ENCODE results near the gene PHF21B. TPM values are rescaled to one million over a fixed set of nuclear protein-coding genes. Genes with fewer than 3 reads are reported as not detected.
"Not testable (repeated sequence)": the region's sequence is repeated elsewhere in the genome, so short reads cannot be mapped to it uniquely, and the experiment has no call there.

Gene PHF21B
- total RNA-seq, 4 donors from 2014 or later, result 0.17 to 0.62 TPM; not detected in 2

DNA sequence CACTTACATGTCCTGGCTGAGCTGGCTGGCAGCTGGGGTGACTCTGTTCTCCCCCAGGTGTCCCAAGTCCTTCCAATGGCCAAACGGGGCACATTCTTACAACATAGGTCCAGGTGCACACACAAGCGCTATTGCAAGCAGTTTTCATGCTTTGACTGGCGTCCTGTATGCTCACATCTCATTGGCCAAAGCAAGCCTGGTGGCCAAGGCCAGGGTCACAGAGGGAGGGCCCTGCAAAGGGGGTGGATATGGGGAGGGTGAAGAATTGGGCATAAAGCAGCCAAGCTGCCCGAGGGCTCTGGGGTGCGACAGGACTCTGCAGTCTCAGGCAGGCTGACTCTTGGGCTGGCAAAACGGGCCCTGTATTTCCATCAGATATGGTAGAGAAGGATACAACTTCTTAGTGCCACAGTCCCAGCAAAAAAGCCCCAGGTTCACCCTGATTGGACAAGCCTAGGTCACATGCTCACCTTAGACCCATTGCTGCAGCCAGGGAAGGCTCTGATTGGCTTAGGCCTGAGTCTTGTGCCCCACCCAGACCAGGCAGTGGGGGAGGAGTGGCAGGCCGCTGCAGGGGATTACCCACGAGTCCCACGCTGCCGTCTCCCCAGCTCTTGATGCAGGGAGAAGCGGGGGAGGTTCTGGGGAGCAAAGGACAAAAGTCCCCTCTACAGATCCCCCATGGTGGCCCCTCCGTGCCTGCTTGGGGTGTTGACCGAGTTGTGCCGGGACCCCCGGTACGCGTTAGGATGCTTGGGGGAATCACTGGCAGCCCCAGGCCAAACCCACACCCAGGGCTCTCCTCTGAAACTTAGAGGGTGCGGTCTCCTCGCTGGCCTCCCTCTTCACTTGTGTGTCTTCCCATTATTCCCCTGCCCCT is 146.6 kb downstream of the PHF21B start:
- WGBS, 2 donors, result 84 to 90% methylated on average over 15 to 19 of the region's 19 CpGs
- DNase-seq (ENCODE audit: low spot score in 2 of 2), result no peak
- no peak overlapping the region for H3K4me3 ChIP-seq (ENCODE audit: low read depth, poor library complexity, severe bottlenecking)
- intact Hi-C loops (cut with DNase I; ENCODE audit: low total_unique reads), result no loop called here
- TF ChIP-seq, protein P1, sequence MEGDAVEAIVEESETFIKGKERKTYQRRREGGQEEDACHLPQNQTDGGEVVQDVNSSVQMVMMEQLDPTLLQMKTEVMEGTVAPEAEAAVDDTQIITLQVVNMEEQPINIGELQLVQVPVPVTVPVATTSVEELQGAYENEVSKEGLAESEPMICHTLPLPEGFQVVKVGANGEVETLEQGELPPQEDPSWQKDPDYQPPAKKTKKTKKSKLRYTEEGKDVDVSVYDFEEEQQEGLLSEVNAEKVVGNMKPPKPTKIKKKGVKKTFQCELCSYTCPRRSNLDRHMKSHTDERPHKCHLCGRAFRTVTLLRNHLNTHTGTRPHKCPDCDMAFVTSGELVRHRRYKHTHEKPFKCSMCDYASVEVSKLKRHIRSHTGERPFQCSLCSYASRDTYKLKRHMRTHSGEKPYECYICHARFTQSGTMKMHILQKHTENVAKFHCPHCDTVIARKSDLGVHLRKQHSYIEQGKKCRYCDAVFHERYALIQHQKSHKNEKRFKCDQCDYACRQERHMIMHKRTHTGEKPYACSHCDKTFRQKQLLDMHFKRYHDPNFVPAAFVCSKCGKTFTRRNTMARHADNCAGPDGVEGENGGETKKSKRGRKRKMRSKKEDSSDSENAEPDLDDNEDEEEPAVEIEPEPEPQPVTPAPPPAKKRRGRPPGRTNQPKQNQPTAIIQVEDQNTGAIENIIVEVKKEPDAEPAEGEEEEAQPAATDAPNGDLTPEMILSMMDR (IDR thresholded peaks at IDR 0.05), result no peak
- TF ChIP-seq POLR2A (IDR thresholded peaks at IDR 0.05), result no peak

DNA sequence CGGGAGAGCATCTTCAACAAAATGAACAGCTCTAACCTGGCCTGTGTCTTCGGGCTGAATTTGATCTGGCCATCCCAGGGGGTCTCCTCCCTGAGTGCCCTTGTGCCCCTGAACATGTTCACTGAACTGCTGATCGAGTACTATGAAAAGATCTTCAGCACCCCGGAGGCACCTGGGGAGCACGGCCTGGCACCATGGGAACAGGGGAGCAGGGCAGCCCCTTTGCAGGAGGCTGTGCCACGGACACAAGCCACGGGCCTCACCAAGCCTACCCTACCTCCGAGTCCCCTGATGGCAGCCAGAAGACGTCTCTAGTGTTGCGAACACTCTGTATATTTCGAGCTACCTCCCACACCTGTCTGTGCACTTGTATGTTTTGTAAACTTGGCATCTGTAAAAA is 147.5 kb downstream of the PHF21B start:
- no peak for DNase-seq (ENCODE audit: low spot score in 2 of 2)
- TF ChIP-seq POLR2A (IDR thresholded peaks at IDR 0.05), result no peak
- TF ChIP-seq, protein P1 (IDR thresholded peaks at IDR 0.05), result no peak
- WGBS, 2 donors, result 88 to 90% methylated on average over 9 to 11 of the region's 11 CpGs
- intact Hi-C loops (cut with DNase I; ENCODE audit: low total_unique reads), result no loop called here
- no peak overlapping the region for H3K4me3 ChIP-seq (ENCODE audit: low read depth, poor library complexity, severe bottlenecking)

DNA sequence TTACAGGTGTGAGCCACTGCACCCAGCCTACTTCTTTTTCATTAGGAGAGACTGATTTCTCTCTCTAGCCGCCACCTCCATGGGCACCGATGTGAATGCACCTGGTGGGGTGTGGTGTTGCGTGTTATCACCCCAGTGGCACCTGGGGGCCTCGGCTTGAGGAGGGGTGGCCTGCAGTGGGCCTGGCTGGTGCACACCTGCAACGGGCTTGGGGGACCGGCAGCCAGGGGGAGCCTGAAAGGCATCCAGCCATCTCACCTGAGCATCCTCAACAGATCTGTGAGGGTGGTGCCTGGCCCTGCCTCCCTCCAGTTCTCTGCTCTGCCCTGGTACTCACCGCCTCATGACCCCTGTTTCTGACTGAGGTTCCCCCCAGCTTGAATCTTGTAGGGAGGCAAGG is 148.6 kb downstream of the PHF21B start:
- H3K4me3 ChIP-seq (ENCODE audit: low read depth, poor library complexity, severe bottlenecking), result no peak overlapping the region
- WGBS, 2 donors, result 81 to 89% methylated on average over 4 to 6 of the region's 7 CpGs
- no peak for TF ChIP-seq POLR2A (IDR thresholded peaks at IDR 0.05)
- TF ChIP-seq, protein P1 (IDR thresholded peaks at IDR 0.05), result no peak
- no peak for DNase-seq (ENCODE audit: low spot score in 2 of 2)
- intact Hi-C loops (cut with DNase I; ENCODE audit: low total_unique reads), result no loop called here

DNA sequence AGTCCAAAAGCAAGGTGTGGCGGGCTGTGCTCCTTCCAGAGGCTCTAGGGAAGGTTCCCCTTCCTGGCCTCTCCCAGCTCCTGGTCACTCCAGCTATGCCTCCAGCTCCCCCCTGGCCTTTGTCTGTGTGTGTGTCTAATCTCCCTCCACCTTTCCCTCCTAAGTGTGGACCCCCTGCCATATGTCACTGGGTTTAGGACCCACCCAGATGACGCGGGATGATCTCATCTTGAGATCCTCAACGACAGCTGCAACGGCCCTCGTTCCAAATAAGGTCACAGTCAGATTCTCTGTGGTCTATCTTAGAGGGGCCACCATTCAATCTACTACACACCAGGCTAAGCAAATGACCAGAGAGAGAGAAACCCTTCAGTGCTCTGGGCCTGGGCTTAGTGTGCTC is 149.5 kb downstream of the PHF21B start:
- intact Hi-C loops (cut with DNase I; ENCODE audit: low total_unique reads), result no loop called here
- TF ChIP-seq POLR2A (IDR thresholded peaks at IDR 0.05), result no peak
- TF ChIP-seq, protein P1 (IDR thresholded peaks at IDR 0.05), result no peak

DNA sequence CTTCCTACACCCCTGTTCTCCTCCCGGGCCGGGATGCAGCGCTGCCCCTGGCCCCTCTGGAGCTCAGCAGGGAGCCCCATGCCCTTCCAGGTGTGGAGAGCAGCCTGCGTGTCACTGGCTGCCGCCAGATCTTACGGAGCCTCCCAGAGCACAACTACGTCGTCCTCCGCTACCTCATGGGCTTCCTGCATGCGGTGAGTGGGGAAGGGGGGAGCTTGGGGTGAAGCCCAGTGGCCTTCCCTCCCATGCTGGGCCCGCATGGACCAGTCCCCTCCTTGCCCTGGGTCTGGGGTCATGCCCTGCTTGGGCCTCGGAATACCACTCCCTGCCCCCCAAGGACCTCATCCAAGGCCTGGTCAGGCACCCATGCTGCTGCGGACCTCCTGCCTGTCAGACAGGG is 150.2 kb downstream of the PHF21B start:
- DNase-seq (ENCODE audit: low spot score in 2 of 2), result no peak
- TF ChIP-seq POLR2A (IDR thresholded peaks at IDR 0.05), result no peak
- TF ChIP-seq, protein P1 (IDR thresholded peaks at IDR 0.05), result no peak
- intact Hi-C loops (cut with DNase I; ENCODE audit: low total_unique reads), result no loop called here
- H3K4me3 ChIP-seq (ENCODE audit: low read depth, poor library complexity, severe bottlenecking), result no peak overlapping the region
- WGBS, 2 donors, result 90% methylated on average over 7 to 13 of the region's 13 CpGs

More for the DNA sequence above, 149.5 kb downstream of the PHF21B start:
- DNase-seq (ENCODE audit: low spot score in 2 of 2), result no peak
- no peak overlapping the region for H3K4me3 ChIP-seq (ENCODE audit: low read depth, poor library complexity, severe bottlenecking)
- WGBS, 2 donors, result 74 to 78% methylated on average over 6 of the region's 6 CpGs

DNA sequence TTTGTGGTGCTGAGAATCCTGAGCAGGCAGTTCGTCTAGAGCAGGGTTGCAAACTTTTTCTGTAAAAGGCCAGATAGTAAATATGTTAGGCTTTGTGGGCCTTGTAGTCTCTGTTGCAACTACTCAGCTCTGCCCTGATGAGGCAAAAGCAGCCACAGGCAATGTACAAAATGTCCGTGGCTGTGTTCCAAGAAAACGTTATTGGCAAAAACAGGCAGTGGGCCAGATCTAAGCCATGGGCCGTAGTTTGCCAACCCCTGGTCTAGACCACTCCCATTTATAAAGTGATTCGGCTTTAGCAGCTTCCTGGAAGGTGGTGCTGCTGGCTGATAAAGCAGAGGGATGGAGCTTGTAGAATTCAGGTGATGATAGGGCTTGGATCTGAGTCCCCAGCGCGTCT is 151.0 kb downstream of the PHF21B start:
- H3K4me3 ChIP-seq (ENCODE audit: low read depth, poor library complexity, severe bottlenecking); DNase-seq (ENCODE audit: low spot score in 2 of 2); intact Hi-C loops (cut with DNase I; ENCODE audit: low total_unique reads): not testable (repeated sequence)
- WGBS, 2 donors, result 53 to 88% methylated on average over 4 to 7 of the region's 7 CpGs
